ENCODE measurements around the gene SV2C. TPM values are rescaled to one million over a fixed set of nuclear protein-coding genes. Genes with fewer than 3 reads are reported as not detected.

Gene SV2C
- total and polyA plus RNA-seq, 2 of the 13 experiments (the other 11 are each of a cell fraction or from before 2014, with no cell fraction given): not detected

DNA sequence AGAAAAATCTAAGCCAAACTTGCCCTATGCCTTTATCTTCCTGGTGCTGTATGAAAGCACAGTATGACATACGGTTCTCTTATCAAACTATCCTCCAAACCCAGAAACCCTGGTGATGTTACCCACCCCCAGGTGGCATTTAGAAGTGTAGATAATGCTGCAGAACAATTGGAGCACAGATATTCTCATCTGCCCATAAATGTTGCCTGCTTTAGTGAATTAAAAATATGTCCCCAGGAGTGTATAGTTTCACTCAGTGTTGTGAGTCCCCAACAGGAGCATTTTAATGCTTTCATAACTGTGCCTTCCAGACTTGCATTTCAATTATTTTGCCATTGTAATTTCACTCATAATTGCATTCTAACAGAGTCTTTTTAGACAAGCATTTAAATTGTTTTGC lies 50.8 kb downstream of the SV2C start:
- Histone ChIP-seq H2AFZ (ENCODE audit: low read length) (no peak overlapping the region), H3K4me2 (ENCODE audit: low read depth, low read length) (no peak overlapping the region), H3K9me3 (ENCODE audit: low read length) (no peaks in the 10 kb centered on the region), H3K36me3 (replicated peaks in 1 of 2; ENCODE audit: control insufficient read depth in 1 of 2, insufficient read depth in 2 of 2, low read length in 2 of 2) (no peaks in the 10 kb centered on the region), H3K79me2 (ENCODE audit: insufficient read depth, low read length) (no peaks in the 10 kb centered on the region), H3K4me1 (ENCODE audit: insufficient read depth, low read length) (no peaks in the 10 kb centered on the region), H3K27ac (ENCODE audit: extremely low read length, insufficient read depth, low read length) (no peak overlapping the region), H3K27me3 (ENCODE audit: control insufficient read depth in 1 of 2, insufficient read depth in 2 of 2, low read length in 2 of 2) (peaks cover 0 to 16% of the 10 kb centered on the region in 2 experiments; a peak in 2 of 5 replicates), H3K9ac (ENCODE audit: insufficient read depth, low read depth, low read length) (no peak overlapping the region), H3K4me3 (replicated peaks in 1 of 3; ENCODE audit: insufficient read depth in 1 of 3, low read depth in 2 of 3, low read length in 3 of 3) (no peak overlapping the region), H4K20me1 (ENCODE audit: insufficient read depth, low read length) (no peaks in the 10 kb centered on the region)
- ChIA-PET POLR2A (no interaction called here), CTCF (ENCODE audit: low intra/inter-chr PET ratio, low total read pairs) (no interaction called here)
- TF ChIP-seq PHF20 (CRISPR knock-in tag; IDR thresholded peaks at IDR 0.05) (no peak), ZNF605 (CRISPR knock-in tag; IDR thresholded peaks at IDR 0.05) (no peak), ZNF567 (CRISPR knock-in tag; IDR thresholded peaks at IDR 0.05; ENCODE audit: borderline replicate concordance) (no peak), MIER3 (CRISPR knock-in tag; IDR thresholded peaks at IDR 0.05; ENCODE audit: borderline replicate concordance) (no peak), HOXA3 (CRISPR knock-in tag; IDR thresholded peaks at IDR 0.05) (no peak), ZNF615 (CRISPR knock-in tag; IDR thresholded peaks at IDR 0.05; ENCODE audit: borderline replicate concordance) (no peak), ZNF713 (CRISPR knock-in tag; IDR thresholded peaks at IDR 0.05) (no peak), SMAD3 (CRISPR knock-in tag; IDR thresholded peaks at IDR 0.05) (no peak), MED8 (CRISPR knock-in tag; IDR thresholded peaks at IDR 0.05; ENCODE audit: insufficient replicate concordance) (no peak), POLR2G (IDR thresholded peaks at IDR 0.05; ENCODE audit: low read depth, low read length) (no peak), NCOA2 (CRISPR knock-in tag; IDR thresholded peaks at IDR 0.05) (no peak)
- TF ChIP-seq, protein P1, sequence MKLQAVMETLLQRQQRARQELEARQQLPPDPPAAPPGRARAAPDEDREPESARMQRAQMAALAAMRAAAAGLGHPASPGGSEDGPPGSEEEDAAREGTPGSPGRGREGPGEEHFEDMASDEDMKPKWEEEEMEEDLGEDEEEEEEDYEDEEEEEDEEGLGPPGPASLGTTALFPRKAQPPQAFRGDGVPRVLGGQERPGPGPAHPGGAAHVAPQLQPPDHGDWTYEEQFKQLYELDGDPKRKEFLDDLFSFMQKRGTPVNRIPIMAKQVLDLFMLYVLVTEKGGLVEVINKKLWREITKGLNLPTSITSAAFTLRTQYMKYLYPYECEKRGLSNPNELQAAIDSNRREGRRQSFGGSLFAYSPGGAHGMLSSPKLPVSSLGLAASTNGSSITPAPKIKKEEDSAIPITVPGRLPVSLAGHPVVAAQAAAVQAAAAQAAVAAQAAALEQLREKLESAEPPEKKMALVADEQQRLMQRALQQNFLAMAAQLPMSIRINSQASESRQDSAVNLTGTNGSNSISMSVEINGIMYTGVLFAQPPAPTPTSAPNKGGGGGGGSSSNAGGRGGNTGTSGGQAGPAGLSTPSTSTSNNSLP (IDR thresholded peaks at IDR 0.05; ENCODE audit: low read depth, low read length): no peak
- TF ChIP-seq, protein P2, sequence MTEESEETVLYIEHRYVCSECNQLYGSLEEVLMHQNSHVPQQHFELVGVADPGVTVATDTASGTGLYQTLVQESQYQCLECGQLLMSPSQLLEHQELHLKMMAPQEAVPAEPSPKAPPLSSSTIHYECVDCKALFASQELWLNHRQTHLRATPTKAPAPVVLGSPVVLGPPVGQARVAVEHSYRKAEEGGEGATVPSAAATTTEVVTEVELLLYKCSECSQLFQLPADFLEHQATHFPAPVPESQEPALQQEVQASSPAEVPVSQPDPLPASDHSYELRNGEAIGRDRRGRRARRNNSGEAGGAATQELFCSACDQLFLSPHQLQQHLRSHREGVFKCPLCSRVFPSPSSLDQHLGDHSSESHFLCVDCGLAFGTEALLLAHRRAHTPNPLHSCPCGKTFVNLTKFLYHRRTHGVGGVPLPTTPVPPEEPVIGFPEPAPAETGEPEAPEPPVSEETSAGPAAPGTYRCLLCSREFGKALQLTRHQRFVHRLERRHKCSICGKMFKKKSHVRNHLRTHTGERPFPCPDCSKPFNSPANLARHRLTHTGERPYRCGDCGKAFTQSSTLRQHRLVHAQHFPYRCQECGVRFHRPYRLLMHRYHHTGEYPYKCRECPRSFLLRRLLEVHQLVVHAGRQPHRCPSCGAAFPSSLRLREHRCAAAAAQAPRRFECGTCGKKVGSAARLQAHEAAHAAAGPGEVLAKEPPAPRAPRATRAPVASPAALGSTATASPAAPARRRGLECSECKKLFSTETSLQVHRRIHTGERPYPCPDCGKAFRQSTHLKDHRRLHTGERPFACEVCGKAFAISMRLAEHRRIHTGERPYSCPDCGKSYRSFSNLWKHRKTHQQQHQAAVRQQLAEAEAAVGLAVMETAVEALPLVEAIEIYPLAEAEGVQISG (CRISPR knock-in tag; IDR thresholded peaks at IDR 0.05): no peak
- TF ChIP-seq, protein P3, sequence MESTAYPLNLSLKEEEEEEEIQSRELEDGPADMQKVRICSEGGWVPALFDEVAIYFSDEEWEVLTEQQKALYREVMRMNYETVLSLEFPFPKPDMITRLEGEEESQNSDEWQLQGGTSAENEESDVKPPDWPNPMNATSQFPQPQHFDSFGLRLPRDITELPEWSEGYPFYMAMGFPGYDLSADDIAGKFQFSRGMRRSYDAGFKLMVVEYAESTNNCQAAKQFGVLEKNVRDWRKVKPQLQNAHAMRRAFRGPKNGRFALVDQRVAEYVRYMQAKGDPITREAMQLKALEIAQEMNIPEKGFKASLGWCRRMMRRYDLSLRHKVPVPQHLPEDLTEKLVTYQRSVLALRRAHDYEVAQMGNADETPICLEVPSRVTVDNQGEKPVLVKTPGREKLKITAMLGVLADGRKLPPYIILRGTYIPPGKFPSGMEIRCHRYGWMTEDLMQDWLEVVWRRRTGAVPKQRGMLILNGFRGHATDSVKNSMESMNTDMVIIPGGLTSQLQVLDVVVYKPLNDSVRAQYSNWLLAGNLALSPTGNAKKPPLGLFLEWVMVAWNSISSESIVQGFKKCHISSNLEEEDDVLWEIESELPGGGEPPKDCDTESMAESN (CRISPR knock-in tag; conservative IDR thresholded peaks at IDR 0.05): no peak
- no peak for FAIRE-seq
- BruUV-seq (replicated peaks): no TSS peak
- WGBS (ENCODE audit: low lambda C conversion rate): 7% methylated on average over 1 of the region's 1 CpG
- no peak for DNase-seq (ENCODE audit: low spot score)
- ATAC-seq: no peak
- intact Hi-C loops (cut with micrococcal nuclease; ENCODE audit: unreplicated experiment) (no loop called here), in situ Hi-C loops (cut with HindIII; ENCODE audit: extremely low pct_ligation_motif_present, low pct_unique_long_range_greater_than_20kb) (no loop called here)
